Endothelial cell of umbilical vein (primary cell): ENCODE measurements around the gene KRT1. TPM values are rescaled to one million over a fixed set of nuclear protein-coding genes. Genes with fewer than 3 reads are reported as not detected.

ENCODE experiments used
- BruUV-seq: library from RNA; stranded (reverse); fragments of 400-500 nt; replicated peaks from 2 replicates; lab custom pipeline; 2021; lab: Mats Ljungman, UMichigan
- CTCF ChIA-PET: fragments of 300-600, 350-600 bp; sonication (Branson Sonifier 250); formaldehyde crosslinking; loops from one replicate; lab custom pipeline; 2021; ENCODE audit warnings: antibody characterized with exemption, inconsistent platforms; lab: Charles Lee
- POLR2A ChIA-PET: fragments of 300-600, 350-600 bp; sonication (Branson Sonifier 250); formaldehyde crosslinking; loops from one replicate; lab custom pipeline; 2021; ENCODE audit warnings: antibody characterized with exemption, inconsistent platforms; lab: Charles Lee
- DNase-seq: peaks from one replicate; pipeline ENCODE4 v3.0.0-alpha.2; 2011; ENCODE audit warnings: low read depth, low spot score
- FAIRE-seq: peaks from 2 replicates; lab custom pipeline; 2011; peaks lifted over from hg19 to GRCh38; lab: Jason Lieb, UNC
- H2AFZ ChIP-seq: 2 replicates; pipeline ENCODE4 v1.6.0; 2012; ENCODE audit warnings: low read depth, low read length, control low read depth, inconsistent platforms
- H3K27ac ChIP-seq: 2 replicates; pipeline ENCODE4 v1.5.1; 2011; ENCODE audit warnings: low read depth, mild to moderate bottlenecking, control low read depth, low read length, moderate library complexity; ENCODE audit not compliant: insufficient read depth
- H3K27me3 ChIP-seq, 2 experiments: 2 replicates each; pipeline versions ENCODE4 v1.6.0 to v1.6.1; 2011; ENCODE audit warnings: low read length in 2 of 2, mixed read lengths in 1 of 2; ENCODE audit not compliant: control insufficient read depth in 2 of 2, insufficient read depth in 2 of 2
- H3K36me3 ChIP-seq, 2 experiments: 2 replicates in 1 of 2; 3 replicates in 1 of 2; pipeline ENCODE4 v1.5.1; 2011; ENCODE audit warnings: low read length in 2 of 2, mild to moderate bottlenecking in 1 of 2, moderate library complexity in 1 of 2; ENCODE audit not compliant: control insufficient read depth in 2 of 2, insufficient read depth in 2 of 2; ENCODE audit errors: extremely low read depth in 1 of 2
- H3K4me1 ChIP-seq: 3 replicates; pipeline ENCODE4 v1.5.1; 2011; ENCODE audit warnings: mild to moderate bottlenecking, low read length; ENCODE audit not compliant: control insufficient read depth, insufficient read depth; ENCODE audit errors: extremely low read depth
- H3K4me2 ChIP-seq: 2 replicates; pipeline ENCODE4 v1.6.1; 2011; ENCODE audit warnings: low read length, control low read depth, mixed read lengths; ENCODE audit not compliant: insufficient read depth
- H3K4me3 ChIP-seq, 3 experiments: fragments of 200-600 bp in 1 of 3; sonication (generic), shearing (Covaris generic) in 1 of 3; replicated peaks in 1 of 3; 2 replicates each; pipeline ENCODE4 v1.5.1; 2011 to 2016; ENCODE audit warnings: control low read depth in 3 of 3, low read length in 3 of 3, mild to moderate bottlenecking in 2 of 3, inconsistent platforms in 1 of 3, low read depth in 1 of 3, moderate library complexity in 1 of 3; ENCODE audit not compliant: insufficient read depth in 1 of 3
- H3K79me2 ChIP-seq: 2 replicates; pipeline ENCODE4 v1.6.0; 2012; ENCODE audit warnings: low read length, inconsistent platforms; ENCODE audit not compliant: control insufficient read depth, insufficient read depth
- H3K9ac ChIP-seq: replicated peaks from 2 replicates; pipeline ENCODE3; 2011; ENCODE audit warnings: low read length, control low read depth; ENCODE audit not compliant: insufficient read depth; ENCODE audit errors: extremely low read depth
- H3K9me1 ChIP-seq: replicated peaks from 3 replicates; pipeline ENCODE4 v1.6.0; 2011; ENCODE audit warnings: mild to moderate bottlenecking, low read length; ENCODE audit not compliant: control insufficient read depth, insufficient read depth; ENCODE audit errors: extremely low read depth
- H3K9me3 ChIP-seq: replicated peaks from 2 replicates; pipeline ENCODE4 v1.5.1; 2012; ENCODE audit warnings: low read length, inconsistent platforms; ENCODE audit not compliant: control insufficient read depth, insufficient read depth
- H4K20me1 ChIP-seq: replicated peaks from 2 replicates; pipeline ENCODE3; 2011; ENCODE audit warnings: mild to moderate bottlenecking, low read length; ENCODE audit not compliant: control insufficient read depth, insufficient read depth; ENCODE audit errors: extremely low read depth
- EZH2 ChIP-seq: IDR thresholded peaks from 2 replicates; pipeline ENCODE4 v1.6.1; 2012; ENCODE audit warnings: borderline replicate concordance, low read depth, mild to moderate bottlenecking, moderate library complexity, low read length, inconsistent platforms; ENCODE audit not compliant: severe bottlenecking
- FOS ChIP-seq: IDR thresholded peaks from 2 replicates; pipeline ENCODE4 v1.6.1; 2011; ENCODE audit warnings: mild to moderate bottlenecking, low read length, moderate library complexity, borderline replicate concordance; ENCODE audit not compliant: insufficient read depth
- GATA2 ChIP-seq: IDR thresholded peaks from 2 replicates; pipeline ENCODE4 v1.7.0; 2011; ENCODE audit warnings: low read depth, mild to moderate bottlenecking, moderate library complexity, mixed read lengths, low read length; ENCODE audit not compliant: insufficient read length, insufficient read depth
- JUN ChIP-seq: IDR thresholded peaks from 2 replicates; pipeline ENCODE4 v1.6.1; 2011; ENCODE audit warnings: borderline replicate concordance, low read depth; ENCODE audit not compliant: insufficient read length, insufficient read depth
- MAX ChIP-seq: IDR thresholded peaks from 2 replicates; pipeline ENCODE4 v1.6.1; 2011; ENCODE audit not compliant: insufficient read depth, insufficient read length
- MYC ChIP-seq: IDR thresholded peaks from one replicate; pipeline ENCODE4 v1.6.1; 2011; ENCODE audit warnings: mild to moderate bottlenecking, low read depth, low read length
- POLR2A ChIP-seq: IDR thresholded peaks from 2 replicates; pipeline ENCODE4 v1.6.1; 2012; ENCODE audit warnings: low read depth, mild to moderate bottlenecking, control low read depth, low read length
- POLR2AphosphoS5 ChIP-seq: IDR thresholded peaks from 2 replicates; pipeline ENCODE4 v1.6.1; 2012; ENCODE audit warnings: low read depth, mild to moderate bottlenecking, control low read depth, low read length, moderate library complexity; ENCODE audit not compliant: insufficient read depth
- dilution Hi-C: fragments of 300-500 bp; cut with MboI; formaldehyde crosslinking; loops from one replicate; pipeline ENCODE4 v1.15.0; 2019; ENCODE audit warnings: low sequenced_read_pairs; ENCODE audit not compliant: extremely low pct_ligation_motif_present
- intact Hi-C: fragments of 100-400 bp; cut with micrococcal nuclease; formaldehyde crosslinking; loops from one replicate; pipeline ENCODE4 v1.10.0; 2022
- polyA plus RNA-seq, 4 experiments: library from polyadenylated mRNA; depleted of rRNA in 3 of 4; stranded (reverse) in 3 of 4; unstranded in 1 of 4; fragments of >200 nt; gene quantifications; 2 replicates each; pipeline versions ENCODE4 v1.2.1 to v1.2.3, GENCODE V29; 2011 to 2012; ENCODE audit warnings: missing spikeins in 1 of 4
- total RNA-seq: library from RNA; stranded (reverse); gene quantifications from 2 replicates; pipeline ENCODE4 v1.2.3, GENCODE V29; 2021
- TF ChIP-seq, protein P1 (sequence below), 2 donors: IDR thresholded peaks; 1 replicate in 1 of 2; 2 replicates in 1 of 2; pipeline ENCODE4 v1.5.1; 2011; ENCODE audit warnings: low read length in 2 of 2, mild to moderate bottlenecking in 2 of 2, moderate library complexity in 2 of 2, control low read depth in 1 of 2, inconsistent platforms in 1 of 2, low read depth in 1 of 2; ENCODE audit not compliant: insufficient read depth in 1 of 2; ENCODE audit errors: extremely low read depth in 1 of 2

The KRT1 gene
- total and polyA plus RNA-seq, 2 donors (not counting 3 experiments of a cell fraction or from before 2014, with no cell fraction given): not detected

- Histone ChIP-seq H3K9ac (no peak overlapping the region), H3K27ac (no peak overlapping the region), H2AFZ (no peak overlapping the region), H3K4me2 (no peak overlapping the region), H3K4me1 (no peaks in the 10 kb centered on the region), H4K20me1 (no peaks in the 10 kb centered on the region), H3K36me3 (no peaks in the 10 kb centered on the region), H3K27me3 (peaks cover 7 to 9% of the 10 kb centered on the region in 2 experiments), H3K9me1 (no peaks in the 10 kb centered on the region), H3K4me3 (no peak overlapping the region), H3K9me3 (no peaks in the 10 kb centered on the region), H3K79me2 (no peaks in the 10 kb centered on the region)
- CTCF ChIA-PET: no interaction called here
- TF ChIP-seq POLR2AphosphoS5 (no peak), EZH2 (no peak), FOS (no peak), MYC (no peak), GATA2 (no peak), JUN (no peak), MAX (no peak), POLR2A (no peak)
- TF ChIP-seq, protein P1, sequence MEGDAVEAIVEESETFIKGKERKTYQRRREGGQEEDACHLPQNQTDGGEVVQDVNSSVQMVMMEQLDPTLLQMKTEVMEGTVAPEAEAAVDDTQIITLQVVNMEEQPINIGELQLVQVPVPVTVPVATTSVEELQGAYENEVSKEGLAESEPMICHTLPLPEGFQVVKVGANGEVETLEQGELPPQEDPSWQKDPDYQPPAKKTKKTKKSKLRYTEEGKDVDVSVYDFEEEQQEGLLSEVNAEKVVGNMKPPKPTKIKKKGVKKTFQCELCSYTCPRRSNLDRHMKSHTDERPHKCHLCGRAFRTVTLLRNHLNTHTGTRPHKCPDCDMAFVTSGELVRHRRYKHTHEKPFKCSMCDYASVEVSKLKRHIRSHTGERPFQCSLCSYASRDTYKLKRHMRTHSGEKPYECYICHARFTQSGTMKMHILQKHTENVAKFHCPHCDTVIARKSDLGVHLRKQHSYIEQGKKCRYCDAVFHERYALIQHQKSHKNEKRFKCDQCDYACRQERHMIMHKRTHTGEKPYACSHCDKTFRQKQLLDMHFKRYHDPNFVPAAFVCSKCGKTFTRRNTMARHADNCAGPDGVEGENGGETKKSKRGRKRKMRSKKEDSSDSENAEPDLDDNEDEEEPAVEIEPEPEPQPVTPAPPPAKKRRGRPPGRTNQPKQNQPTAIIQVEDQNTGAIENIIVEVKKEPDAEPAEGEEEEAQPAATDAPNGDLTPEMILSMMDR (IDR thresholded peaks at IDR 0.05; ENCODE audit: extremely low read depth in 1 of 2, insufficient read depth in 1 of 2, low read depth in 1 of 2, low read length in 2 of 2): no peak
- no TSS peak for BruUV-seq
- dilution Hi-C loops (no loop called here), intact Hi-C loops (no loop called here)
- FAIRE-seq (no peak), DNase-seq (no peak)
- POLR2A ChIA-PET: no interaction called here
These were observed 31.1 kb downstream of the KRT1 start for GRCh38 chr12:52649066-52649465.
